A673 (cell line): Measurements from ENCODE around the gene IPCEF1. TPM values are rescaled to one million over a fixed set of nuclear protein-coding genes. Genes with fewer than 3 reads are reported as not detected.

Source experiments
- BruUV-seq: library from RNA; stranded (reverse); fragments of 400-500 nt; replicated peaks from 2 replicates; lab custom pipeline; 2021; lab: Mats Ljungman, UMichigan
- CTCF ChIA-PET: fragments of 300-600 bp; sonication (Branson Sonifier 250); formaldehyde crosslinking; loops from one replicate; lab custom pipeline; 2022; ENCODE audit warnings: antibody characterized with exemption; lab: Charles Lee
- POLR2A ChIA-PET: fragments of 300-600 bp; sonication (Branson Sonifier 250); formaldehyde crosslinking; loops from one replicate; lab custom pipeline; 2022; ENCODE audit warnings: antibody characterized with exemption; ENCODE audit not compliant: low non-redundant PET; lab: Charles Lee
- DNase-seq: peaks from one replicate; pipeline ENCODE4 v3.0.0-alpha.2; 2015; ENCODE audit warnings: low spot score
- H3K27ac ChIP-seq: fragments of 200-600 bp; sonication (generic); 2 replicates; pipeline ENCODE4 v1.5.1; 2016; ENCODE audit warnings: mixed run types, low read depth, mild to moderate bottlenecking, mixed read lengths, antibody characterized with exemption, low read length; ENCODE audit not compliant: poor library complexity, severe bottlenecking
- H3K27me3 ChIP-seq: fragments of 200-600 bp; sonication (generic); replicated peaks from 2 replicates; pipeline ENCODE4 v1.6.1; 2017; ENCODE audit warnings: mixed run types, low read depth, mild to moderate bottlenecking, mixed read lengths, antibody characterized with exemption, low read length; ENCODE audit not compliant: insufficient read depth, poor library complexity
- H3K36me3 ChIP-seq: fragments of 200-600 bp; sonication (generic); 2 replicates; pipeline ENCODE4 v1.6.1; 2016; ENCODE audit warnings: mixed run types, mild to moderate bottlenecking, mixed read lengths, antibody characterized with exemption, low read length; ENCODE audit not compliant: insufficient read depth, poor library complexity, severe bottlenecking
- H3K4me1 ChIP-seq: fragments of 200-600 bp; sonication (generic); 2 replicates; pipeline ENCODE4 v1.6.1; 2017; ENCODE audit warnings: mixed run types, mild to moderate bottlenecking, mixed read lengths, antibody characterized with exemption, low read length; ENCODE audit not compliant: insufficient read depth, poor library complexity, severe bottlenecking
- H3K4me3 ChIP-seq: fragments of 200-600 bp; sonication (generic); 2 replicates; pipeline ENCODE4 v1.5.1; 2016; ENCODE audit warnings: low read depth, mixed run types, mild to moderate bottlenecking, mixed read lengths, low read length; ENCODE audit not compliant: poor library complexity, severe bottlenecking
- H3K9me3 ChIP-seq: fragments of 200-600 bp; sonication (generic); 2 replicates; pipeline ENCODE4 v1.6.1; 2016; ENCODE audit warnings: mixed run types, low read depth, mild to moderate bottlenecking, mixed read lengths, antibody characterized with exemption, low read length; ENCODE audit not compliant: poor library complexity, severe bottlenecking
- EZH2 ChIP-seq: fragments of 200-600 bp; sonication (generic); IDR thresholded peaks from 2 replicates; pipeline ENCODE4 v1.6.1; 2017; ENCODE audit warnings: borderline replicate concordance, low read depth, mild to moderate bottlenecking, mixed read lengths, antibody characterized with exemption, low read length; ENCODE audit not compliant: poor library complexity, severe bottlenecking
- intact Hi-C: fragments of 100-400 bp; cut with micrococcal nuclease; formaldehyde crosslinking; loops from one replicate; pipeline ENCODE4 v1.10.0; 2022; ENCODE audit not compliant: unreplicated experiment
- total RNA-seq: library from RNA; stranded (reverse); gene quantifications from 2 replicates; pipeline ENCODE4 v1.2.3, GENCODE V29; 2021
- TF ChIP-seq, protein P1 (sequence below): fragments of 300-800, 200-600 bp; sonication (generic); conservative IDR thresholded peaks from 2 replicates; pipeline ENCODE4 v1.5.1; 2017; ENCODE audit warnings: low read depth, mild to moderate bottlenecking, antibody characterized with exemption, low read length, moderate library complexity, mixed read lengths

Gene IPCEF1
- total RNA-seq, 1 experiment from 2014 or later = 1.4 TPM

GRCh38 chr6:154169193-154169847 is 187.3 kb downstream of the IPCEF1 start:
- BruUV-seq = no TSS peak
- intact Hi-C loops = no loop called here
- CTCF ChIA-PET = no interaction called here
- Histone ChIP-seq H3K27me3 (no peaks in the 10 kb centered on the region), H3K27ac (no peak overlapping the region), H3K4me1 (no peaks in the 10 kb centered on the region), H3K36me3 (no peaks in the 10 kb centered on the region), H3K4me3 (no peak overlapping the region), H3K9me3 (no peaks in the 10 kb centered on the region)
- no peak for DNase-seq
- TF ChIP-seq EZH2 = no peak
- TF ChIP-seq, protein P1, sequence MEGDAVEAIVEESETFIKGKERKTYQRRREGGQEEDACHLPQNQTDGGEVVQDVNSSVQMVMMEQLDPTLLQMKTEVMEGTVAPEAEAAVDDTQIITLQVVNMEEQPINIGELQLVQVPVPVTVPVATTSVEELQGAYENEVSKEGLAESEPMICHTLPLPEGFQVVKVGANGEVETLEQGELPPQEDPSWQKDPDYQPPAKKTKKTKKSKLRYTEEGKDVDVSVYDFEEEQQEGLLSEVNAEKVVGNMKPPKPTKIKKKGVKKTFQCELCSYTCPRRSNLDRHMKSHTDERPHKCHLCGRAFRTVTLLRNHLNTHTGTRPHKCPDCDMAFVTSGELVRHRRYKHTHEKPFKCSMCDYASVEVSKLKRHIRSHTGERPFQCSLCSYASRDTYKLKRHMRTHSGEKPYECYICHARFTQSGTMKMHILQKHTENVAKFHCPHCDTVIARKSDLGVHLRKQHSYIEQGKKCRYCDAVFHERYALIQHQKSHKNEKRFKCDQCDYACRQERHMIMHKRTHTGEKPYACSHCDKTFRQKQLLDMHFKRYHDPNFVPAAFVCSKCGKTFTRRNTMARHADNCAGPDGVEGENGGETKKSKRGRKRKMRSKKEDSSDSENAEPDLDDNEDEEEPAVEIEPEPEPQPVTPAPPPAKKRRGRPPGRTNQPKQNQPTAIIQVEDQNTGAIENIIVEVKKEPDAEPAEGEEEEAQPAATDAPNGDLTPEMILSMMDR = no peak
- POLR2A ChIA-PET = no interaction called here

DNA sequence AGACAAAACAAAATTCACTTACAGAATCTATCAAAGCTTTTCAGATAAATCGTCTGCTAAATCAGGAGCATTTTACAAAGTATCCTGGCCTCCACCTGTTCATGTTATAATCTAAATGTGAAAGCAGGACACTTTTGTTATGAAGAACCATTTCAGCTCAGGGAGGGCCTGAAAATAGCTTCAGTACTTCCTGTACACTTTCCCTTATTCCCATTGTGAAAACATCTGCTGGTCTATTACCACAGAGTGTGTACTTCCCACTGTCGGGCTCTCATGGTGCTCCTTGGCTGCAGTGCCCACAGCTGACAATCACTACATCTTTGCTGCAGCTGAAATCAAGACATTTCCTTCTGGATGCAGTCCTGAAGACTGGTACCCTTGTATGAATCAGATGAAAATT is 189.5 kb downstream of the IPCEF1 start:
- H3K27me3 ChIP-seq = no peaks in the 10 kb centered on the region
- no peak for DNase-seq
- CTCF ChIA-PET = no interaction called here
- no TSS peak for BruUV-seq
- no peak for TF ChIP-seq EZH2
- TF ChIP-seq, protein P1 = no peak
- H3K9me3 ChIP-seq = no peaks in the 10 kb centered on the region
- H3K4me3 ChIP-seq = no peak overlapping the region
- no peak overlapping the region for H3K27ac ChIP-seq
- H3K36me3 ChIP-seq = no peaks in the 10 kb centered on the region
- POLR2A ChIA-PET = no interaction called here
- intact Hi-C loops = no loop called here
- no peaks in the 10 kb centered on the region for H3K4me1 ChIP-seq

DNA sequence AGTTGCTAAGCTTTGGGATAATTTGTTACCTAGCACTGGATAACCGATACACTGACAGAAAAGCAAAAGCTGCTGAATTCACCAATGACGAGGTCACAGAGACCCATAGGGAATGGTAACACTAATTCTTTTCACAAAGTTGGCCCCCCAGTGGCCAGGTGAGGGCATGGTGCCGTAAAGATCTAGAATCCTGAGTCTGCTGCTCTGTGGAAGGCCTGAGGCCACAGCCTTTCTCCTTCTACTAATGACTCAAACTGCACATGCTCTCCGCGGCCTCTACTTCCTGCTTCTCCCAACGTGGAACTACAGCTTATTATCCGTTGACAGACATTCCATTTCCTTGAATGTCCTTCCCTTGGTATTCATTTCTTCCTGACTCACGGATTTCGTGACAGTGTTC is 190.5 kb downstream of the IPCEF1 start:
- TF ChIP-seq, protein P1 = no peak
- TF ChIP-seq EZH2 = no peak
- Histone ChIP-seq H3K36me3 (no peaks in the 10 kb centered on the region), H3K9me3 (no peaks in the 10 kb centered on the region), H3K4me1 (no peaks in the 10 kb centered on the region), H3K4me3 (no peak overlapping the region), H3K27me3 (no peaks in the 10 kb centered on the region), H3K27ac (no peak overlapping the region)
- ChIA-PET CTCF (no interaction called here), POLR2A (no interaction called here)
- no TSS peak for BruUV-seq
- DNase-seq = no peak
- intact Hi-C loops = no loop called here
